Left kidney (tissue), 2 donors: Measurements from ENCODE around the gene RBMS1. TPM values are rescaled to one million over a fixed set of nuclear protein-coding genes. Genes with fewer than 3 reads are reported as not detected.

Experiments
- DNase-seq: peaks from one replicate; pipeline ENCODE4 v3.0.0-alpha.2; 2013
- polyA plus RNA-seq: library from polyadenylated mRNA; unstranded; fragments of 120-200 nt; gene quantifications from one replicate; pipeline ENCODE4 v1.2.1, GENCODE V29; 2013; ENCODE audit not compliant: insufficient read length

Gene RBMS1
- polyA plus RNA-seq, 1 donor = 177 TPM

DNA sequence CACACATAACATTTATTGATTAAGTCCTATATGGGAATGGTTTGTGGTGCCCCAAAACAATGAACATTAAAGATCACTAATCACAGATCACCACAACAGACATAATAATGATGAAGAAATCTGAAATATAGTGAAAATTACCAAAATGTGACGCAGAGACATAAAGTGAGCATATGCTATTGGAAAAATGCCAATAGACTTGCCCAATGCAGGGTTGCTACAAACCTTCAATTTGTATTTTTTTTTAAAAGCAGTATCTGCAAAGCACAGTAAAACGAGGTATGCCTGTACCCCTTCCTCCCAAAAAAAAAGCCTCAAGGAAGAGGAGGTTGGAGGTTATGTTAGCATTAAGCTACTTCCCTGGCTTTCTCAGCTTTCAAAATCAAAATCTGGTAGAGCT is 131.1 kb downstream of the RBMS1 start:
- no peak for DNase-seq

DNA sequence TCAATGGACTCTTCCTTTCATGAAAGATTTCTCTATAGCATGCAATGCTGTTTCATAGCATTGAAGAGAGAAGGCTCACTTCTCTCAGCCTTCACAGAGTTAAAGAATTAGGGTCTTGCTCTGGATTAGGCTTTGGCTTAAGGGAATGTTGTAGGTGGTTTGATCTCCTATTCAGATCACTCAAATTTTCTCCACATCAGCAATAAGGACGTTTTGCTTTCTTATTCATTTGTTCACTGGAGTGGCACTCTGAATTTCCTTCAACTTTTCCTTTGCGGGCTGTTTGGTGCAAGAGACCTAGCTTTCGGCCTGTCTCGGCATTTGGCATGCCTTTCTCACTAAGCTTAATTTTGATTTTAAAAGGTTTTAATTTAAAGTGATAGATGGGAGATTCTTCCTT is 131.6 kb downstream of the RBMS1 start:
- DNase-seq = no peak

DNA sequence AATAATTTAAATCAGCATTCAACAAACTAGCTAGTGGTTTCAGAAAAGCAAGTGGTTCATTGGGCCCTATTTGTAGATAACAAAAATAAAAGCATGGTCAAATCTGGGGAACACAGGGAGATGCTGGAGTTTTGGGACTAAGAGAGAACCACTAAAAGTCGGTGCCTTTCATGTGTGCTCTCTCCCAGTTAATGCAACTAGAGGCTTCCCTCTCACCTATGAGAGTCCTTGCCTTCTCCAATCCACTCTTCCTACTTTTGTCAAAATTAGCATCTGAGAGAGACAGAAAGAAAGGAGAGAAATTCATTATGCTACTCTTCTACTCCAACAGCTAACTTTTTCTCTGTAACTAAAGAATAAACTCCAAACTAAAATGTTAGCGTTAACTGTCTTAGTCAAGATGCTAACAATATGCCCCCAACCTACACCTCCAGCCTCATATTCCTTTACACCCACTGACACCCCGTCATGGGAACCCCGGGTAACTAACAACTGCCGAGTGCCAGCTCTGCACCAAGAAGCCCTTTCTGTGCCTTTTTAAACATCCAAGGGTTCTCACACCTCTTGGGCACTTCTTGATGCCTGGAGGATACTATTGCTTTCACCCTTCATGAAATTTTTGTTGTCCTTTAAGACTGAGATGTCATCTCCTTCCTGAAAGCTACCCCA is 133.4 kb downstream of the RBMS1 start:
- no peak for DNase-seq

DNA sequence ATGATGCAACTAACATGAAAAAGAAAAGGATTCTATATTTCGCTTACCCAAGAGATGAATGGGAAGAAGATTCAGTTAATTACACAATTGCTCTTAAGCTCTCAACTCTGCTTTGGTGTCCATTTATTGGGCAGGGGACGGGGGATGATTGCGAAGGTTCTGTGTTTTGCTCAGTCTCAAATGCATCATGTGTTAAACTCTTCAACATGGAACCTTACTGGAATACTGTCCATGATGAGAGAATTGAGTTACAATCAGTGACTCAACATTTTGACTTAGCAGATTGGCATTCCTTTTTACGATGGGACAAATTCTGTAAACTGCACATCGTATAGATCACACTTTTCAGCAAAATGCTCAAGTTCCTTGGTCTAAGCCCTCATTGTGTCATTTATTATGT is 135.6 kb downstream of the RBMS1 start:
- no peak for DNase-seq

DNA sequence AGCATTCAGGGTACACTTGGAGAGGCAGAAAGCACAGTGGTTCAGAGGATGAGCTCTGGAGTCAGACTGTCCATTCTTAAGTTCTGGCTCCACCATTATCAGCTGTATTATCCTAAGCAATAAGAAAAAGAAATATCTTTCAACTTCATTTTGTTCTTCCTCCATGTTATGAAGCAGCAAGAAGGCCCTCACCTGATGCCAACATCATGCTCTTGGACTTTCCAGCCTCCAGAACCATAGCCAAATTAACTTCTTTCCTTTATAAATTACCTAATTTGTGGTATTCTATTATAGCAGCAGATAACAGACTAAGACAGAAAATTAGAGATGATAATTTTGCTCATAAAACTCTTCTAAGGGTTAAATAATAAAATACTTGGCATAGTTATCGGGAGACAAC is 137.1 kb downstream of the RBMS1 start:
- no peak for DNase-seq

DNA sequence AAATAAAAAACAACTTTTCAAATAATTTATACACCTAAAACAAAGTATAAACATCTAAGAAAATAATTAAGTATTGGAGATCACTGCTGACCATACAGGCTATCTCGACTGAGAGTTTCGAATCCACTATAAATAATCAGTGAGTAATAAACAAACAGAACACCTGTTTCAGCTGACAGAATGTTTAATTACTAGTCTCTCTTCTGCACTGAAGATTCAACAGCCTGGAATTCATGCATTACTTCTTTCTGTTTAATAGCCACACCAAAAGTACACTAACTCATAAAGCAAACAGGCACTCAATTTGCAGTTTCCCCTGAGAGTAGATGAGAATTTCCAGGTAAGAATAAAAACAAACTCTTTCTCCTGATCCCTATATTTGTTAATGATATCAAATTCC is 138.5 kb downstream of the RBMS1 start:
- no peak for DNase-seq

DNA sequence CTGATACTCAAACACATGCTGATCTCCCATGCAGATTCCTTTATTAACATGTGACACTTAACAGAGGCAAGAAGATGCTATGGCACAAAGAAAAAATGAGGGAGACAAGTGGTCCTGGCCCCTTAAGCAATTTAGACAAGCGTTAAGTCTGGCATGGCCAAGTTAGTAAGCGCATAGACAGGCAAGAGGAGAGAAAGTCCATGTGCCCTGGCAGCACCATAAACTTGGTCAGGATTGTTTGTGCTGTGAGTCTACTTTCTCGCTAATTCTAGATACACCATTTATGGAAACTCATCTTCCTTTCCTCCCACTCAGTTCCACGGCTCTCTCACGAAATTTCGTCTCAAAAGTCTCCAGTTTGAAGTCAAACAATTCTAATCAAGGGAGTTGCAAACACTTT is 138.9 kb downstream of the RBMS1 start:
- no peak for DNase-seq

DNA sequence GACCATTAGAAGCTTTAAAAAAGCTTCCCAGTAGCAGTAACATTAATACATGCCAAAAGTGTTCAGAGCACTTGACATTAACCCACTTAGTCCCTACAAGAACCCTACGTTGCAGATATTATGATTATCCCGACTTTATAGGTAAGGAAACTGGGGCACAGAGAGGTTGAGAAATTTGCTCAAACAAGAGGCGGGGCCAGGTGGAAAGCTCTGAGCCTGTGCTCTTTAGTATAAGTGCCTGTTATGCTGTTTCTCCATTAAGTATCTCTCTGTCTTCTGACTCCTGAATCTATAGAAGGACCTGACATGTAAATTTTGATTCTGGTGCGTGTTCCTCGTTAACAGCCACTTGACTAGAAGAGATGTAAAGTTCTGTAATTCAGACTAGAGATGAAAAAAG is 139.8 kb downstream of the RBMS1 start:
- no peak for DNase-seq

DNA sequence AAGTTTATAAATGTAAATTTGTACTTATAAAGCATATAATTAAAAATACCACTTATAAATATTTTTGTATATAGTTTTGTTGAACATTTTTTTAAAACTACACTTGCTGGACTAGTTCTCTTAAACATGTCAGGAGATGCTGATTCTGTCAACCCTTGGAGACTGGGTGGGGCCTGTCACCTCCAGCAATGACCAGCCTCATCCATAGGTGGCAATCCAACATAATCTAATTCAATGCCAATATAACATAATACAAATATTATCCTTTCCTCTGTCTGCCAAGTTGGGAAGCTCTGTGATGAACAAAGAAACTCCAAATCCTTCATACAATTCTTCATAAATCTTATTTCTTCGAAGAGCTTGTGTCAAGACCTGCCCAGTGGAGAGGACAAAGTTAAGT is 140.4 kb downstream of the RBMS1 start:
- no peak for DNase-seq

DNA sequence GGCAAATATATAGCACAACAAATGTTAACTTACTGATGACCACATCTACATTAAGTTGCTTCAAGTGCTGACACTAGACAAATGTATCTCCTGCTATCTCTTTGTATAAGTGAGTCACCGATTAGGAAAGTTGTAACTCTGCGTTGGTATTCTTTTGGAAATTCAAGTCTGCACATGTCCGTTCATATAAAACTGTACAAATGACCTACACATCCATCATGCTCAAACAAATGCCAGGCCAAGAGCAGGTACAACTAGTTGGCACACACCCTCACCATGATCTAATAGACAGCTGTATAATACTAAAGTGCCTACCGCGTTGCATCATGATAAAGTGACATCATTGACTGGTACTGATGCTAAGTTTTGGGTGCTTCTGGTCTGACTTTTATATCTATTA is 141.1 kb downstream of the RBMS1 start:
- no peak for DNase-seq

DNA sequence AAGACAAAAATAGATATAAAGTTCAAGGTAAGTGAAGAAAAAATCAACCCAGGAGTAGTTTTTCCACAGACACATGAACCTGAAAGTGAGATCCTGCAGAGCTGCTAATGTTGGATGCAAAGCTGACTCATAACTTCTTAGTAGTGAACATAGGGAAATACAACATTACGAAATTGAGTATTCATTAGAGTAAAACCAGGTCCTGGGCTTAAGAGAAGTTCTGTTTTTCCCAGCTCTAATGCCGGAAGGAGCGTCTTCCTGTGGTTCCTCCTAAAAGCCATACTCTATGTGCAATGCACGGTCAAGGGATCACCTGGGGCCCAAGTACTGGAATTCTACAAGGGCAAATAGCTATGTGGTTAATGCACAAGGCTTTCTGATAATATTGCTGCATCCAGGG is 141.7 kb downstream of the RBMS1 start:
- DNase-seq = no peak

DNA sequence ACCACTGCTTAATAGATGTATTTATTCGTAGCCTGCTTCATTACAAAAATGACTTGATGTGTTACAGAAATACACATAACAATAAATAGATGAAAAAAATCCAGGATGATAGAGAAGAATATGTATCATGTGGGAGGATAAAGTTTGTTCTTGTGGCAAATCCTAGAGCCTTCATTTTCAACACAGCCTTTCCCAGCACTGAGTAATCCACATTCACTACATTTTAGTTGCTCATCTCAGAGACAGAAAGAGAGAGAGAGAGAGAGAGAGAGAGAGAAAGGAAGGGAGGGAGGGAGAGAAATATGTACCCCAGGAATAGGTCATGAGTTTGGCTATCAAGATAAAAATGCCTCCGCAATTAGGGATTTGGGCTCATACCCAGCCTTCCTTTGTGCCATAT is 144.3 kb downstream of the RBMS1 start:
- DNase-seq = no peak

DNA sequence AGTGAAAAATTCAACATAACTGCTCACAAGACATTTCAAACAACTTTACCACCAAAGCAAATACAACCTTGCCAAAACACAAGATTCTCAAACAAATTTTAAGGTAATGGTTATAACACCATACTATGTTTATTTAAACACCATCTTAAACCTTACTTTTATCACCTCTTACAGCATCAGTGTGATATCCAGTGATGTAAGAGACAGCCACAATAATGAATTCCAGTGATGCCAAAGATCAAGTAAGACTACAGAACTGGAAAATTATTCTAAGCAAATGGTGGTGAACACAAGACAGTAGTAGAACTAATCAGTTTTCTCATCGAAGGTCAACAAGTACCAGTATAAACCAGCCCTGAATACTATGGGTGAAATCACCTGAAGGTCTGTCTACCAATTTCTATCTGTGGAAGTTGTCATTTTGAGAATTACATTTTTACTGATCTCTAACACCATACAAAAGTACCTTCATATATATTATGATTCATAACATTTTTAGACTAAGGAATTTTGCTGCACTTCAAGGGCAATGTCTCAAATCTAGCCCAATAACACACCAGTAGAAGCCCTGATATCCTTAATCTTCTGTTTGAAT is 146.2 kb downstream of the RBMS1 start:
- DNase-seq = no peak

DNA sequence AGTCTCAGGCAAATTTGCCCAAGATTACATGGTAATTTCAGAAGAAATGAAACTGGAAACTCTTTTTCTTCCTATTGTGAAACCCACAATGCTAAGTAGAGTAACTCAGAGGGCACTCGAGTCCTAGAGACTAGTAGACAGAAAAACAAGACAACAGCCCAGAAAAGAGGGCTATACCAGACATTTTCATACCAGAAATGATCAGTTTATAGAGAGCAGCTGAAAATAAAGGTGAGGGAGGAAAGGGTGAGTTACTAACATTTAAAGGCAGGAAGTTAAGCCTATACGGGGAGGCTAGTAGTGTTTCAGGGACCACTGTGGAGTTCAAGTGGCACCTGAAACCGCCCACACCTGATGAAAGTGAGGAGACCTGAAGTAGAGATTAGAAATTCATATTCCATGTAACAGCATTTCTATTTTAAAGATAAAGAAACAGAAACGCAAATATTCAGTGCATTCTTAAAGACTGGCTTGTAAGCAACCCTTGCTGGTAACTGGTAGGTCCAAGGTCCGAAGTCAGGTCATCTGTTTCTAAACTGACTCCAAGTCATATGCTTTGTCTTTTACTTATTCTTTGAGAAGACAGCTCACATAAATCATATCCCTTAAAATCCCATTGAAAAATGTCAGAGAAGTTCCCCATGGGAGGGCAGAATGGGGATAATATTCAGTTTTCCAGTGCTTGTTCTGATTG is 148.4 kb downstream of the RBMS1 start:
- DNase-seq = no peak

DNA sequence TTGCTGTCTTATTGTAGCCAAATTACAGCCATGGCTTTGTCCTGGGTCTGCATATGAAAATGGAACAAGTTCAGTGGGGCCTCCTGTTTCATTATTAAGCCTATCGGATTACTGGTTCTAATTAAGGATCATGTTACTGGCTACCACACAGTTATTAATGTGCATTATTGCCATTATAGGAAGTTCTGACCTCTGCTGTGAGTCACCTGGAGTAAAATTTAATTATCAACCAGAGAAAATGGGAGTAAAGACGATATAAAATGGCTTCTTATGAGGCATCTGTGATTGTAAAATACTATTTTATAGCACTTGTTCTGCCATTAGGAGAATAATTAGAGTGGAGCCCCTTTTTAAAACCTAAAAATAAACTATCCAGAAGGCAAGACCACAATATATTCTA is 150.2 kb downstream of the RBMS1 start:
- DNase-seq = no peak

DNA sequence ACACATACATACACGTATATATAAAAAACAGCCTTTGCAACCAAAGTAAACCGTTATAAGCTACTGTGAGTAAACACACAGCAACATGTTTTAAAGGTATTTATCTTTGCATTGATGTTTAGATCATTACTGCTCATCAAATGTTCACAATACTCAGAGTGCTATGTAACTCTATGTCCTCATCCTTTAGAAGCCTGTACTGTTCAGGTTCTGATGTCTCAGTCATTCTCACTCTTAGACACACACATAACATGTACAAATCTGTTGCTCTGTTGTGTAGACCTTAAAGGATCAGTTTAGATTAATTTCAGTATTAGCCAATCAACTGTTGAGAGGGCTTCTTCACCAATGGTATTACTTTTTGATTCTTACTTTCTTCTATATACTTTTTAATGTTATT is 153.9 kb downstream of the RBMS1 start:
- DNase-seq = no peak

DNA sequence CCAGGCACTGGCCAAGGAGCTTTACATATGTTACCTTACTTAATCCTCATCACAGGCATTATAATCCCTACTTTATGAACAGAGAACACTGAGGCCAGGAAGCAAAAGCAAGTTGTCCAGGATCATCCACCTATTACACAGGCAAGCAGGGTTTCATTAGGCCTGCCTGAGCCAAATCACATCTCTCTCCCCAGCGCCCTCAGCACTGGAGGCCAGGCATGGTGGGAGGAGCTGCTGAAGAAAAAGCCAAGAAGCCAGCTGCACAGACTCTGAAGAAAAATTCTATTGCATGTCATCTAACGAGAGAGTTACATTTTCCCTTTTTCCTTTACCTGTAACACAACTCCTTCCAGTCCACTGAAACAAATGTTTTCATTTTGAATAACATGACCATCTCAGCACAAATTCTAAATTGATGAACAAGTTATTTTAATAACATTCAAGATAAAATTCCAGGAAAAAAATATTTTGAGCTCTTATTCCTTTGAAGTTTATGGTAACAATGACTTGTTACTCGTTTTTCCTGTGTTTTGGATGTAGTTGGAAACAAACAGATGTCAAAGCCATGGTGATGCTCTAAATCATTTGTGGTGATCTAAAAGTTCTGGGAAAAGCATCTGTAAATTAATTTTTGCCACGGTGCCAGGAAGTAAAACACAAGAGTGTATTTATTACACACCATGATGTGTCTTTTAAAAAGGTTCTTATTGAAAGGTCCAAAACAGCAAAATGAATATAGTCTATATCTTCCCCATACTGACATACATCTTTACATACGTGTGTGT is 154.5 kb downstream of the RBMS1 start:
- peak; percentile 32 for DNase-seq

DNA sequence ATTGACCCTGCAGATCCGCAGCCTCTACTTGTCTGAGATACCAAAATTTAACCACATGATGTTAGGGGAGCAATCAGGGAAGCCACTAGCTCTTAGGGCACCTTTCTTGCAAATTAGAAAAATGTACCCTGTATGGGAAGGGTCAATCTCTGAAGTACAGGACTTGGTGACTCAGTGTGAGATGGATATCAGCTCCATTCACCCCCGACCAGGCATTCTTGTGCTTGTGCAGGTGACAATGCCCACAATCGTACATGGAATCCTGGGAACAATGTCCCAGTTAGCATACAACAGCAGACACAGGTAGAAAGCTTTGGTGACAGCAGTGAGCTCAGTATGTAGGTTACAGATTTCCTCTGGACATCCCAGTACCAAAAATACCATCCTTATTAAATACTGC is 155.9 kb downstream of the RBMS1 start:
- DNase-seq = no peak

DNA sequence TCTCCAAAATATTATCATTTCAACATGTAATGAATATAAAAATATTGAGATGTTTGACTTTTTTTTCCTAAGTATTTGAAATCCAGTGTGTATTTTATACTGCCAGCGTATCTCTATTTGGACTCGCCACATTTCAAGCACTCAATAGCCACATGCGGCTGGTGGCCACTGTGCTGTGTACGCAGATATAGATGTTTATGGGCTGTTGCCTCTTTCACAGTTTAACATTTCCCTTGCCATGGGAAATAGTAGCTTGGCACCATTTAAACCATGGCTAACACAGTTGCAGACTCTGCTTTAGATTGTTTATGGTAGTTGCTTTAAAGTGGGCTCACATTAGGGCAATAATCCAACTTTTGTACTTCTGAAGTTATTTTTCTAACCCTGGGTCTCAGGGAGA is 157.0 kb downstream of the RBMS1 start:
- no peak for DNase-seq

DNA sequence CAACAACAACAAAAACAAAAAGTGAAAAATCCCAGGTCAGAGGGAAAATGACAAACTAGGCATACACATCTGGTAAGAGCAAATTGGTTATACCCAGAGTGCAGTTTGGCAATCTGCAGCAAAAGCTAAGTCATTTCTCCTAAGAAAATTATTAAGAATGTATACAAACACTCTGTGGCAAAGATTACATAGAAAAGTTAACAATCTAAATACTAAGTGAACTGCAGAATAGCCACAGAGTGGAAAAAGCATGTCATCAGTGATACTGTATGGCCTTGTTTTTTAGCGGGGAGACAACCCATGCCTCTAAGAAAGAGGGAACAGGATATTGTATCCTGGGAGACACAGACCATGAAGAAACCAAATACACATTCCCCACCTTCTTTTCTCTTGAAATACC is 157.5 kb downstream of the RBMS1 start:
- no peak for DNase-seq

DNA sequence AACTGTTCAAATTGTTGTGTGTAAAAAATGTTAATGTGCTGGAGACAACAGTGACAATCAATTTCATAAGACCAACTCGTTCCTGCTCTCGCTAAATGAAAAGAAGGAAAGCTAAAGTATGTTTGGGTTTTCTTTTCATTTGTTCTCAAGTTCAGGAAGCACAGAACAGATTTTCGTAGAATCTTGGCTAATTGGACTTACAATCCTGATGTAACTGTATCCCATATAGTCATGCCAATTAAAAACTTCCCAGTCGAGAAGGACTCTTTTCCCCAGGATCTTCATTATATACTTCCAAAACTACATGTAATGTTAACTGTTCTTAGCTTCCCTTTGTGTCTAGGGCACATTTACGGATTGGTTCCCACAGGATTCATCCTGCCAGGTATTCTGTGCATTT is 158.2 kb downstream of the RBMS1 start:
- DNase-seq = no peak

DNA sequence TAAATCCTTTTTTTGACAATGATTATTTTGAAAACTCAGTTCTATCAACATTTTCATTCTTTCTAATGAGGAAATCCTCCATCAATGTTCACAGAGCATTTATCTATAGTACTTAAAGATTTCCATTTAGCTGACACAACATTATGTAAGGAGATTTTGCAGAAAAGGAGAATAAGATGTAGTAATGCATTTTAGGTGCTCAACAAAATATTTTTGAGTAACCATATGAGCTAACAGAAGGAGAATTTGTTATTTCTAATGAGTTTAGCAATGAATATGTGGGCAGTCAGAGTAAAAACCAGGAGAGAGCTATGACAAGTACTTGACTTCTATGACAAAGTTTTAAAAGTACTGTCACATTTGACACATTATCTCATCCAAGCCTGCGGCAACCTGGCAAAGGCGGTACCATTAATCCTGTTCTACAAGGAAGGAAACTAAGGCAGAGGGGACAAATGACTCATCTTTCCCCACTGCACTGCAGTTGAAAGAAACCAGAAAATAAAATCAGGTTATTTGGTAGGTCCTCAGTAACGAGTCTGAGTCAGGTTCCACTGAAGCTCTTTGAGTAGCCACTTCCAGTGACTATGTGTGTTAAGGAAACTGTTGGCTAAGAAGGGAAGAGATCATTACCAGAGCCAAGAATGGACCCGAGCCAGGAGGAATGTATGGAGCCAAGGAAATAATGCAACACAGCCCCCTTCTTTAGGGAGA is 159.4 kb downstream of the RBMS1 start:
- no peak for DNase-seq
